K562 treated with DMSO at 1 percent for 4 hours (cell line): ENCODE measurements around the gene KLHL15. TPM values are rescaled to one million over a fixed set of nuclear protein-coding genes. Genes with fewer than 3 reads are reported as not detected.

ENCODE experiments used
- total RNA-seq: library from RNA; unstranded; fragments of 300-600 nt; gene quantifications from 2 replicates; pipeline ENCODE4 v1.2.3, GENCODE V29; 2022; ENCODE audit not compliant: insufficient read depth

The KLHL15 gene
- total RNA-seq = 8.0 and 12.3 TPM in 2 replicates

GRCh38 chrX:24027086-24027485 is at the start of gene KLHL15:
KLHL15 (minus strand) TSS chrX:24027186; CDS start chrX:24006693, 20,493 bp downstream.

GRCh38 chrX:24054182-24055042 is 27.4 kb upstream of the KLHL15 start, which contains the start of gene EIF2S3:
EIF2S3 (plus strand) TSS chrX:24054956; CDS start chrX:24054969, 13 bp downstream.

Other genes with a start within 250 kb of the KLHL15 start
- 115 and 131 TPM in 2 replicates for gene SAT1, start 244.0 kb downstream of the KLHL15 start, total RNA-seq
- 23.3 and 29.0 TPM in 2 replicates for gene APOO, start 119.2 kb downstream of the KLHL15 start, total RNA-seq
- gene CXorf58, start 119.2 kb downstream of the KLHL15 start, total RNA-seq = not detected in 2 replicates
- gene EIF2S3, start 27.8 kb upstream of the KLHL15 start, total RNA-seq = 164 and 174 TPM in 2 replicates
- gene ZFX, start 122.5 kb upstream of the KLHL15 start, total RNA-seq = 7.1 and 11.6 TPM in 2 replicates